Stomach (tissue), 9 donors: Measurements from ENCODE around the gene STOML2. TPM values are rescaled to one million over a fixed set of nuclear protein-coding genes. Genes with fewer than 3 reads are reported as not detected.

ENCODE experiments used
- DNase-seq, 2 donors: peaks; one replicate each; pipeline versions ENCODE4 v3.0.0 to v3.0.0-alpha.2; 2013 to 2019
- H3K27ac ChIP-seq, 5 donors: fragments of 200-600 bp in 4 of 5; sonication (generic) in 4 of 5; one replicate each; pipeline ENCODE4 v1.5.1; 2013 to 2019; ENCODE audit warnings: mild to moderate bottlenecking in 1 of 5, moderate library complexity in 1 of 5
- H3K27me3 ChIP-seq, 3 donors: fragments of 200-600 bp; sonication (generic); one replicate each; pipeline ENCODE4 v1.5.1; 2017 to 2019; ENCODE audit warnings: mixed run types in 1 of 3
- H3K36me3 ChIP-seq, 4 donors: fragments of 200-600 bp; sonication (generic); 1 replicate in 3 of 4; 2 replicates in 1 of 4; pipeline ENCODE4 v1.5.1; 2016 to 2019
- H3K4me1 ChIP-seq, 4 donors: fragments of 200-600 bp; sonication (generic); one replicate each; pipeline ENCODE4 v1.5.1; 2016 to 2019
- H3K4me3 ChIP-seq, 4 donors: fragments of 200-600 bp; sonication (generic) in 3 of 4; one replicate each; pipeline ENCODE4 v1.5.1; 2016 to 2019; ENCODE audit warnings: mild to moderate bottlenecking in 1 of 4
- H3K9me3 ChIP-seq, 4 donors: fragments of 200-600 bp; sonication (generic); one replicate each; pipeline ENCODE4 v1.5.1; 2016 to 2019
- CTCF ChIP-seq, 7 experiments: fragments of 450-650 bp in 4 of 7; fragments of 200-600 bp in 3 of 7; sonication (generic) in 3 of 7; IDR thresholded peaks; one replicate each; pipeline ENCODE4 v1.5.1; 2016 to 2019; ENCODE audit warnings: antibody characterized with exemption in 7 of 7, control low read depth in 2 of 7, mild to moderate bottlenecking in 1 of 7
- EP300 ChIP-seq: sonication (generic); formaldehyde crosslinking; IDR thresholded peaks from one replicate; pipeline ENCODE4 v1.6.1; 2017; ENCODE audit warnings: antibody characterized with exemption
- POLR2A ChIP-seq, 4 donors: fragments of 450-650 bp; IDR thresholded peaks; one replicate each; pipeline ENCODE4 v1.6.1; 2016; ENCODE audit warnings: antibody characterized with exemption in 4 of 4, control low read depth in 2 of 4, mild to moderate bottlenecking in 1 of 4, moderate library complexity in 1 of 4
- POLR2AphosphoS5 ChIP-seq, 3 donors: sonication (generic); formaldehyde crosslinking; IDR thresholded peaks; one replicate each; pipeline ENCODE4 v1.6.1; 2016; ENCODE audit warnings: antibody characterized with exemption in 3 of 3
- WGBS, 5 donors: extraction: QIAGEN DNeasy Blood & Tissue Kit in 3 of 5; methylation state at CpG; one replicate each; pipeline versions ENCODE4 v1.1.5 to v1.1.7; 2013 to 2018; 5-methylcytosine and 5-hydroxymethylcytosine counted together
- intact Hi-C: fragments of 100-400 bp; cut with DNase I; formaldehyde crosslinking; loops from one replicate; pipeline ENCODE4 v1.15.1; 2023; ENCODE audit warnings: low total_unique reads
- polyA plus RNA-seq, 3 donors: library from polyadenylated mRNA; stranded (reverse); fragments of 200-250 nt; gene quantifications; one replicate each; pipeline ENCODE4 v1.2.3, GENCODE V29; 2013
- total RNA-seq, 5 donors: library from RNA; depleted of rRNA; stranded (reverse); fragments of >200 nt; gene quantifications; one replicate each; pipeline versions ENCODE4 v1.1.0 to v1.2.3, GENCODE V29; 2014 to 2016
- donor health status: healthy with polysubstance abuse.
- donor health status: Bipolar disorder and iron deficiency.
- donor health status: healthy.

The STOML2 gene
- total and polyA plus RNA-seq, 8 donors: 19.3 to 126 (median 68.6) TPM

- no peak for TF ChIP-seq POLR2A (IDR thresholded peaks at IDR 0.05)
- TF ChIP-seq EP300: no peak
- TF ChIP-seq POLR2AphosphoS5 (IDR thresholded peaks at IDR 0.05): no peak
- no peak for TF ChIP-seq CTCF (IDR thresholded peaks at IDR 0.05)
- no peaks in the 10 kb centered on the region for H3K9me3 ChIP-seq
- H3K4me1 ChIP-seq: no peaks in the 10 kb centered on the region
- no peak overlapping the region for H3K4me3 ChIP-seq
- no peak for DNase-seq
- no peaks in the 10 kb centered on the region for H3K27me3 ChIP-seq
- WGBS, 5 donors: 86 to 94% (median 89%) methylated on average over 11 of the region's 11 CpGs
- intact Hi-C loops: no loop called here
- peaks cover 100% of the 10 kb centered on the region in 4 donors for H3K36me3 ChIP-seq
- no peak overlapping the region for H3K27ac ChIP-seq
Observed at GRCh38 chr9:35060548-35061207, 42.3 kb downstream of the STOML2 start.

- Histone ChIP-seq H3K36me3 (peaks cover 93 to 100% (median 100%) of the 10 kb centered on the region in 4 donors), H3K9me3 (no peaks in the 10 kb centered on the region), H3K4me3 (no peak overlapping the region), H3K27me3 (no peaks in the 10 kb centered on the region), H3K27ac (no peak overlapping the region), H3K4me1 (no peaks in the 10 kb centered on the region)
- WGBS, 5 donors: 92 to 97% (median 92%) methylated on average over 7 to 10 of the region's 10 CpGs
- intact Hi-C loops: no loop called here
- TF ChIP-seq CTCF (IDR thresholded peaks at IDR 0.05) (no peak), POLR2A (IDR thresholded peaks at IDR 0.05) (no peak), POLR2AphosphoS5 (IDR thresholded peaks at IDR 0.05) (no peak)
- DNase-seq: no peak
Observed at GRCh38 chr9:35059438-35059837, 43.5 kb downstream of the STOML2 start.

GRCh38 chr9:35057271-35057620 is 45.7 kb downstream of the STOML2 start:
- Histone ChIP-seq H3K27me3 (no peaks in the 10 kb centered on the region), H3K4me1 (no peaks in the 10 kb centered on the region), H3K27ac (no peak overlapping the region), H3K4me3 (no peak overlapping the region), H3K36me3 (peaks cover 77 to 100% (median 99%) of the 10 kb centered on the region in 4 donors), H3K9me3 (no peaks in the 10 kb centered on the region)
- WGBS, 5 donors: 97 to 98% (median 98%) methylated on average over 8 of the region's 8 CpGs
- no peak for DNase-seq
- intact Hi-C loops: no loop called here
- no peak for TF ChIP-seq CTCF (IDR thresholded peaks at IDR 0.05)
- no peak for TF ChIP-seq POLR2AphosphoS5 (IDR thresholded peaks at IDR 0.05)
- no peak for TF ChIP-seq EP300
- TF ChIP-seq POLR2A (IDR thresholded peaks at IDR 0.05): no peak

- Histone ChIP-seq H3K27me3 (no peaks in the 10 kb centered on the region), H3K9me3 (no peaks in the 10 kb centered on the region), H3K4me1 (no peaks in the 10 kb centered on the region), H3K4me3 (no peak overlapping the region), H3K36me3 (peaks cover 75 to 100% (median 99%) of the 10 kb centered on the region in 4 donors), H3K27ac (no peak overlapping the region)
- DNase-seq: no peak
- WGBS, 5 donors: 91 to 96% (median 94%) methylated on average over 8 to 9 of the region's 9 CpGs
- intact Hi-C loops: no loop called here
- TF ChIP-seq POLR2AphosphoS5 (IDR thresholded peaks at IDR 0.05) (no peak), EP300 (no peak), CTCF (IDR thresholded peaks at IDR 0.05) (no peak)
Observed at GRCh38 chr9:35056571-35057270, 46.2 kb downstream of the STOML2 start.
